8988T (cell line): ENCODE measurements around the gene SPTBN5.

Source experiments
- DNase-seq: peaks from one replicate; pipeline ENCODE4 v3.0.0; 2011

Gene SPTBN5

GRCh38 chr15:41893422-41894250 lies at the start of gene SPTBN5:
SPTBN5 (minus strand) TSS chr15:41894053; CDS start chr15:41893497, 556 bp downstream.
- no peak for DNase-seq

GRCh38 chr15:41942886-41943285 lies 49.0 kb upstream of the SPTBN5 start:
- no peak for DNase-seq

GRCh38 chr15:41941644-41942415 lies 48.0 kb upstream of the SPTBN5 start:
- DNase-seq, result no peak

- no peak for DNase-seq
Measured at GRCh38 chr15:41940441-41940857, 46.6 kb upstream of the SPTBN5 start.

- no peak for DNase-seq
Measured at GRCh38 chr15:41939986-41940385, 46.1 kb upstream of the SPTBN5 start.

- DNase-seq, result no peak
Measured at GRCh38 chr15:41937568-41937923, 43.7 kb upstream of the SPTBN5 start.

GRCh38 chr15:41936649-41937567 lies 43.1 kb upstream of the SPTBN5 start:
- no peak for DNase-seq

GRCh38 chr15:41936155-41936554 lies 42.3 kb upstream of the SPTBN5 start:
- no peak for DNase-seq

- DNase-seq, result no peak
Measured at GRCh38 chr15:41935566-41936020, 41.7 kb upstream of the SPTBN5 start.

- DNase-seq, result peak; percentile 38
Measured at GRCh38 chr15:41934843-41935242, 41.0 kb upstream of the SPTBN5 start.

- DNase-seq, result no peak
Measured at GRCh38 chr15:41933771-41934170, 39.9 kb upstream of the SPTBN5 start.

GRCh38 chr15:41933326-41933725 lies 39.5 kb upstream of the SPTBN5 start:
- DNase-seq, result no peak

GRCh38 chr15:41932511-41933289 lies 38.8 kb upstream of the SPTBN5 start:
- no peak for DNase-seq

- DNase-seq, result no peak
Measured at GRCh38 chr15:41932101-41932500, 38.2 kb upstream of the SPTBN5 start.

- no peak for DNase-seq
Measured at GRCh38 chr15:41930867-41931222, 37.0 kb upstream of the SPTBN5 start.

- DNase-seq, result no peak
Measured at GRCh38 chr15:41930221-41930866, 36.5 kb upstream of the SPTBN5 start.

GRCh38 chr15:41928637-41929620 lies 35.1 kb upstream of the SPTBN5 start:
- no peak for DNase-seq

- DNase-seq, result no peak
Measured at GRCh38 chr15:41928100-41928499, 34.2 kb upstream of the SPTBN5 start.

GRCh38 chr15:41927536-41927935 lies 33.7 kb upstream of the SPTBN5 start:
- DNase-seq, result no peak
